ENCODE data around the gene LYRM9.
A peak's percentile ranks its signal among the peaks of the same experiment; 100 is the strongest.
"Not testable (repeated sequence)": the region's sequence is repeated elsewhere in the genome, so short reads cannot be mapped to it uniquely, and the experiment has no call there.

Gene LYRM9

GRCh38 chr17:27848931-27849330 is 44.2 kb downstream of the LYRM9 start:
- no peak for DNase-seq
- H3K27ac Mint-ChIP-seq: no peak overlapping the region
- H3K27me3 Mint-ChIP-seq: peaks cover 3% of the 10 kb centered on the region
- peaks cover 21% of the 10 kb centered on the region for H3K4me1 Mint-ChIP-seq (ENCODE audit: low read depth)
- H3K9me3 Mint-ChIP-seq: no peaks in the 10 kb centered on the region
- H3K4me3 Mint-ChIP-seq: no peak overlapping the region
- no peaks in the 10 kb centered on the region for H3K36me3 Mint-ChIP-seq (ENCODE audit: low read depth)

GRCh38 chr17:27846808-27847307 is 46.3 kb downstream of the LYRM9 start:
- peaks cover 21% of the 10 kb centered on the region for H3K4me1 Mint-ChIP-seq (ENCODE audit: low read depth)
- not testable (repeated sequence) for H3K36me3 Mint-ChIP-seq (ENCODE audit: low read depth); H3K9me3 Mint-ChIP-seq; H3K27me3 Mint-ChIP-seq; DNase-seq
- peak overlapping the region; percentile 56 for H3K4me3 Mint-ChIP-seq
- peak overlapping the region; percentile 86 for H3K27ac Mint-ChIP-seq

- DNase-seq: peak; percentile 52
- peak overlapping the region; percentile 86 for H3K27ac Mint-ChIP-seq
- peak overlapping the region; percentile 56 for H3K4me3 Mint-ChIP-seq
- no peaks in the 10 kb centered on the region for H3K36me3 Mint-ChIP-seq (ENCODE audit: low read depth)
- H3K4me1 Mint-ChIP-seq (ENCODE audit: low read depth): peaks cover 21% of the 10 kb centered on the region
- H3K27me3 Mint-ChIP-seq: no peaks in the 10 kb centered on the region
- no peaks in the 10 kb centered on the region for H3K9me3 Mint-ChIP-seq
Observed at GRCh38 chr17:27846042-27846655, 47.0 kb downstream of the LYRM9 start.

- peaks cover 21% of the 10 kb centered on the region for H3K4me1 Mint-ChIP-seq (ENCODE audit: low read depth)
- no peak overlapping the region for H3K27ac Mint-ChIP-seq
- no peaks in the 10 kb centered on the region for H3K36me3 Mint-ChIP-seq (ENCODE audit: low read depth)
- H3K27me3 Mint-ChIP-seq: no peaks in the 10 kb centered on the region
- H3K9me3 Mint-ChIP-seq: no peaks in the 10 kb centered on the region
- no peak for DNase-seq
- H3K4me3 Mint-ChIP-seq: no peak overlapping the region
Observed at GRCh38 chr17:27845264-27846041, 47.7 kb downstream of the LYRM9 start.

- no peak for DNase-seq
- H3K27ac Mint-ChIP-seq: no peak overlapping the region
- no peaks in the 10 kb centered on the region for H3K27me3 Mint-ChIP-seq
- no peaks in the 10 kb centered on the region for H3K36me3 Mint-ChIP-seq (ENCODE audit: low read depth)
- no peak overlapping the region for H3K4me3 Mint-ChIP-seq
- peaks cover 3% of the 10 kb centered on the region for H3K4me1 Mint-ChIP-seq (ENCODE audit: low read depth)
- no peaks in the 10 kb centered on the region for H3K9me3 Mint-ChIP-seq
Observed at GRCh38 chr17:27840688-27841087, 52.5 kb downstream of the LYRM9 start.

- not testable (repeated sequence) for H3K27me3 Mint-ChIP-seq; H3K4me3 Mint-ChIP-seq; DNase-seq; H3K4me1 Mint-ChIP-seq (ENCODE audit: low read depth); H3K9me3 Mint-ChIP-seq; H3K27ac Mint-ChIP-seq; H3K36me3 Mint-ChIP-seq (ENCODE audit: low read depth)
Observed at GRCh38 chr17:27840406-27840678, 52.8 kb downstream of the LYRM9 start.

GRCh38 chr17:27839571-27840405 is 53.4 kb downstream of the LYRM9 start:
- not testable (repeated sequence) for H3K27ac Mint-ChIP-seq; H3K4me1 Mint-ChIP-seq (ENCODE audit: low read depth); H3K4me3 Mint-ChIP-seq; DNase-seq; H3K27me3 Mint-ChIP-seq; H3K9me3 Mint-ChIP-seq; H3K36me3 Mint-ChIP-seq (ENCODE audit: low read depth)

- not testable (repeated sequence) for H3K9me3 Mint-ChIP-seq; H3K27me3 Mint-ChIP-seq; H3K36me3 Mint-ChIP-seq (ENCODE audit: low read depth); H3K27ac Mint-ChIP-seq; H3K4me1 Mint-ChIP-seq (ENCODE audit: low read depth); DNase-seq; H3K4me3 Mint-ChIP-seq
Observed at GRCh38 chr17:27838607-27839006, 54.6 kb downstream of the LYRM9 start.

- not testable (repeated sequence) for H3K4me3 Mint-ChIP-seq; DNase-seq; H3K27me3 Mint-ChIP-seq; H3K4me1 Mint-ChIP-seq (ENCODE audit: low read depth); H3K9me3 Mint-ChIP-seq; H3K36me3 Mint-ChIP-seq (ENCODE audit: low read depth); H3K27ac Mint-ChIP-seq
Observed at GRCh38 chr17:27837769-27838168, 55.4 kb downstream of the LYRM9 start.

- Mint-ChIP-seq H3K4me1 (ENCODE audit: low read depth) (no peaks in the 10 kb centered on the region), H3K9me3 (peaks cover 2% of the 10 kb centered on the region), H3K27me3 (no peaks in the 10 kb centered on the region), H3K27ac (no peak overlapping the region), H3K36me3 (ENCODE audit: low read depth) (no peaks in the 10 kb centered on the region), H3K4me3 (no peak overlapping the region)
- no peak for DNase-seq
Observed at GRCh38 chr17:27836651-27837050, 56.5 kb downstream of the LYRM9 start.

GRCh38 chr17:27834571-27834970 is 58.6 kb downstream of the LYRM9 start:
- H3K27me3 Mint-ChIP-seq: no peaks in the 10 kb centered on the region
- no peak overlapping the region for H3K27ac Mint-ChIP-seq
- H3K36me3 Mint-ChIP-seq (ENCODE audit: low read depth): no peaks in the 10 kb centered on the region
- H3K4me3 Mint-ChIP-seq: no peak overlapping the region
- DNase-seq: no peak
- peaks cover 2% of the 10 kb centered on the region for H3K9me3 Mint-ChIP-seq
- no peaks in the 10 kb centered on the region for H3K4me1 Mint-ChIP-seq (ENCODE audit: low read depth)

- no peak overlapping the region for H3K4me3 Mint-ChIP-seq
- peaks cover 3% of the 10 kb centered on the region for H3K27me3 Mint-ChIP-seq
Observed at GRCh38 chr17:27832831-27833230, 60.3 kb downstream of the LYRM9 start.

GRCh38 chr17:27829888-27830287 is 63.3 kb downstream of the LYRM9 start:
- not testable (repeated sequence) for H3K36me3 Mint-ChIP-seq (ENCODE audit: low read depth); H3K9me3 Mint-ChIP-seq; H3K27ac Mint-ChIP-seq; H3K4me3 Mint-ChIP-seq; DNase-seq; H3K4me1 Mint-ChIP-seq (ENCODE audit: low read depth)
- peaks cover 13% of the 10 kb centered on the region for H3K27me3 Mint-ChIP-seq

More at GRCh38 chr17:27832831-27833230, 60.3 kb downstream of the LYRM9 start:
- DNase-seq: no peak
- Mint-ChIP-seq H3K27ac (no peak overlapping the region), H3K4me1 (ENCODE audit: low read depth) (no peaks in the 10 kb centered on the region), H3K9me3 (peaks cover 2% of the 10 kb centered on the region), H3K36me3 (ENCODE audit: low read depth) (no peaks in the 10 kb centered on the region)

- H3K9me3 Mint-ChIP-seq; DNase-seq; H3K36me3 Mint-ChIP-seq (ENCODE audit: low read depth); H3K4me3 Mint-ChIP-seq; H3K4me1 Mint-ChIP-seq (ENCODE audit: low read depth); H3K27ac Mint-ChIP-seq: not testable (repeated sequence)
- peaks cover 13% of the 10 kb centered on the region for H3K27me3 Mint-ChIP-seq
Observed at GRCh38 chr17:27829143-27829711, 63.9 kb downstream of the LYRM9 start.

Data from activated T-cell treated with anti-CD3 and anti-CD28 coated beads, Interleukin-2, amount 50 U/mL, for 24 hours (primary cell).